Lower leg skin (tissue), 3 donors: ENCODE data around the gene IL1RAPL1.

Source experiments
- CTCF ChIP-seq, 3 donors: fragments of 450-650 bp; IDR thresholded peaks; one replicate each; pipeline ENCODE4 v1.5.1; 2016; ENCODE audit warnings: antibody characterized with exemption in 3 of 3, mild to moderate bottlenecking in 3 of 3, moderate library complexity in 2 of 3
- POLR2A ChIP-seq, 2 donors: fragments of 450-650 bp; IDR thresholded peaks; one replicate each; pipeline ENCODE4 v1.6.1; 2016 to 2017; ENCODE audit warnings: antibody characterized with exemption in 2 of 2, mild to moderate bottlenecking in 1 of 2, moderate library complexity in 1 of 2

GRCh38 chrX:29653721-29654120 lies 1066.5 kb downstream of the IL1RAPL1 start:
- no peak for TF ChIP-seq CTCF (IDR thresholded peaks at IDR 0.05)
- TF ChIP-seq POLR2A (IDR thresholded peaks at IDR 0.05), result no peak
